H7 (cell line): Measurements from ENCODE around the gene FNDC3A. TPM values are rescaled to one million over a fixed set of nuclear protein-coding genes. Genes with fewer than 3 reads are reported as not detected.
"Not testable (repeated sequence)": the region's sequence is repeated elsewhere in the genome, so short reads cannot be mapped to it uniquely, and the experiment has no call there.

Source experiments
- DNase-seq: peaks from one replicate; pipeline ENCODE4 v3.0.0; 2012
- H3K27me3 ChIP-seq: 2 replicates; pipeline ENCODE4 v1.6.0; 2011; ENCODE audit warnings: mild to moderate bottlenecking, low read length; ENCODE audit not compliant: control insufficient read depth, insufficient read depth
- H3K36me3 ChIP-seq: replicated peaks from 2 replicates; pipeline ENCODE4 v1.5.1; 2011; ENCODE audit warnings: low read length; ENCODE audit not compliant: control insufficient read depth, insufficient read depth
- H3K4me3 ChIP-seq: 2 replicates; pipeline ENCODE4 v1.5.1; 2011; ENCODE audit warnings: low read depth, mild to moderate bottlenecking, control low read depth, low read length, moderate library complexity; ENCODE audit not compliant: insufficient read depth
- total RNA-seq: library from RNA; depleted of rRNA; stranded (reverse); fragments of >200 nt; shearing (Covaris generic); gene quantifications from 2 replicates; pipeline ENCODE4 v1.2.3, GENCODE V29; 2014

The FNDC3A gene
- total RNA-seq, 1 experiment from 2014 or later, result 22.8 TPM

DNA sequence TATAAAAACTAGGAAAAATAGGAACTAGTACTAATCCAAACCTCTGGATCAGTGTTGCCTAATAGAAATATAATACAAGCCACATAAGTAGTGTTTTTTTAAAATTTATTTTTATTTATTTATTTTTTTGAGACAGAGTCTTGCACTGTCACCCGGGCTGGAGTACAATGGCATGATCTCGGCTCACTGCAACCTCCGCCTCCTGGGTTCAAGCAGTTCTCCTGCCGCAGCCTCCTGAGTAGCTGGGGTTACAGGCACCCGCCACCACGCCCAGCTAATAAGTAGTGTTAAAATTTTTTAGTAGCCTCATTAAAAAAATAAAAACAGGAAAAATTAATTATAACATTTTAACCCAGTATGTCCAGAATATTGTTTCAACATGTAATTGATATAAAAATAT is 94.3 kb downstream of the FNDC3A start:
- not testable (repeated sequence) for H3K36me3 ChIP-seq, DNase-seq, H3K27me3 ChIP-seq, H3K4me3 ChIP-seq

DNA sequence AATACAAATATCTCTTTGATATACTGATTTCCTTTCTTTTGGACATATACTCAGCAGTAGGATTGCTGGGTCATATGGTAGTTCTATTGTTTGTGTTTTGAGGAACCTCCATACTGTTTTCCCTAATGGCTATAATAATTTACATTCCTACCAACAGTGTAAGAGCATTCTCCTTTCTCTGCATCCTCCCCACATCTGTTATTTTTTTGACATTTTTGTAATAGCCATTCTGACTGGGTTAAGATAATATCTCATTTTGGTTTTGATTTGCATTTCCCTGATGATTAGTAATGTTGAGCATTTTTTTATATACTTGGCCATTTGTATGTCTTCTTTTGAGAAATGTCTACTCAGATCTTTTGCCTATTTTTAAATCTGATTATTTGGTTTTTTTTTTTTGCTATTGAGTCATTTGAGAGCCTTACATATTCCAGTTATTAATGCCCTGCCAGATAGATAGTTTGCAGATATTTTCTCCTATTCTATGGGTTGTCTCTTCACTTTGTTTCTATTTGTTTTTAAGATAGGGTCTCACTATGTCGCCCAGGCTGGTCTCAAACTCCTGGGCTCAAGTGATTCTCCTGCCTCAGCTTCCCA is 95.7 kb downstream of the FNDC3A start:
- Histone ChIP-seq H3K36me3 (no peaks in the 10 kb centered on the region), H3K27me3 (no peaks in the 10 kb centered on the region), H3K4me3 (no peak overlapping the region)
- no peak for DNase-seq

DNA sequence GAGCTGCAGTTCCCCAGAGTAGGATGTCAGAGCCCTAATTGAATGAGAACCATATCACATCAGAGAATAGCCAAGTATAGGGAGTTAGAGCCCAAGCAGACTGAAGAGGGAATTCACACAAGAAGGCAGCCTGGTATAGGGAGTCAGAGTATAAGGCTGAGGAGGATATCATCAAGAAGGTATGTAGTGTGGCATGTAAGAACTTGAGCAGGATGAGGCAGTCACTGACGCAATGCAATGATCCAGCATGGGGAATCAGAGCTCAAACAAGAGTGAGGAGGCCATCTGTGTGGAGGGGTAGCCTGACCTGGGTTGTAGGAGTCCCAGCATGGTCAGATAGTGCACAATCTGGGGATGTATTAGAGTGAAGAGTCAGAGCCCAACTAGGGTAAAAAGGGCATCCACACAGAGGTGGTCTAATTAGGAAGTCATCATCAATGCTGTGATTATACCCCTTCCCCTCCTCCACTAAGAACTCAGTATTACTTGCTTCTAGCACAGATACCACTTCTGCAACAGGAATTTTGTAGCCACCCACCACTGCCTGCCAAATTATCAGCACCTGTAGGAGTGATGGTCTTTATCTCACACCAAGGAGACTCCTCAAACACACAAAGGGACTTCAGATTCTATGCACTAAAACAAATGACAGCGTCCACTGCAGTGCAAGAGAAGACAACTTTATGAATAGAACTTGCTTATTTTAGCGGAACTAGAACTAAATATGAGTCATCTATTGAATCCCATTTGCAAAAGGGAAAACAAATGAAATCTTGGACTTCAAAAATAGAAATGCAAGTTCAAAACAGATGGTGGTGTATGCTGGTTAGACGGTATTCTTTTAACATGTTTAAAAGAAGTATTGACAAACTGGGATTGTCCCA is 107.2 kb downstream of the FNDC3A start:
- H3K27me3 ChIP-seq, result no peaks in the 10 kb centered on the region
- H3K36me3 ChIP-seq, result no peaks in the 10 kb centered on the region
- no peak overlapping the region for H3K4me3 ChIP-seq
- no peak for DNase-seq

- DNase-seq, result no peak
- Histone ChIP-seq H3K36me3 (no peaks in the 10 kb centered on the region), H3K27me3 (no peaks in the 10 kb centered on the region), H3K4me3 (no peak overlapping the region)
These were observed 109.2 kb downstream of the FNDC3A start for GRCh38 chr13:49084961-49085360.

GRCh38 chr13:49086722-49087121 is 111.0 kb downstream of the FNDC3A start:
- no peak overlapping the region for H3K4me3 ChIP-seq
- DNase-seq, result no peak

GRCh38 chr13:49093376-49093775 is 117.7 kb downstream of the FNDC3A start:
- DNase-seq, result no peak
- Histone ChIP-seq H3K27me3 (no peaks in the 10 kb centered on the region), H3K4me3 (no peak overlapping the region), H3K36me3 (no peaks in the 10 kb centered on the region)

More at GRCh38 chr13:49086722-49087121, 111.0 kb downstream of the FNDC3A start:
- H3K27me3 ChIP-seq, result no peaks in the 10 kb centered on the region
- no peaks in the 10 kb centered on the region for H3K36me3 ChIP-seq

DNA sequence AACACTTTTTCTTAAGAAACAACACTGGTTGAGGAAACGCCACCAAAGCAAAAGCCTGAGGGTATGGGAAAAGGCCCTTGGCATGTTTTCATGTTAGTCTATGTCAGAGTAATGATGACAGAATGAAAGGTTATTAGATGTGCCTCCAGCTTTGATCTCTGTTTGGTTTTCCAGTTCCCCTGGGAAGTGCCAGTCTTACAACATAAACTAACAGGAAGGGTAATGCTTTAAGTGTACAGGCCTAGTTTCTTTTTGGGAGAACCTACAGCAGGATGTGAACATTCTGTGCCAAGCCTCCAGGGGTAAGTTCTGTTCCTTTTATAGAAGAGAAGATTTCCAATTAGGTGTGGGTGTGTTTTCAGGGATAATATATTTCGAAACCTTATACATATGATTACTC is 121.7 kb downstream of the FNDC3A start:
- Histone ChIP-seq H3K36me3 (no peaks in the 10 kb centered on the region), H3K4me3 (no peak overlapping the region), H3K27me3 (no peaks in the 10 kb centered on the region)
- no peak for DNase-seq

DNA sequence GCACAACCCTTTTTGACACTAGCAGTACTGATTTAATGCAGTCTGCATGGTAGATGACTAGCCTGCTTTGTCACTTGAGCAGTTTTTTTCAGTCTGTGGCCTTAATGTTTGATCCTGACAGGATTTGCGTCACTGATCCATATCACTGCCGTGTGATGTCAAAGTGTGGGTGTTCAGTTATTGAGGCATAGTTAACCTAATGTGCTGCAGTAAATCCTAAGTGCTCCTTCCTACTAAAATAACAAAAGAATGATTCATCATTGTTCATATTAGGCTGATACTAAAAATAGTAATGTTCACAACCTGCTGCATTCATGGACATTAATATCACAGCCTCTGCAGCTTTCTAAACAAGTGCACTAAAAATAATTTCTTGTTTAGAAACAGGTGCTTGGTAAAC is 122.5 kb downstream of the FNDC3A start:
- no peak for DNase-seq

DNA sequence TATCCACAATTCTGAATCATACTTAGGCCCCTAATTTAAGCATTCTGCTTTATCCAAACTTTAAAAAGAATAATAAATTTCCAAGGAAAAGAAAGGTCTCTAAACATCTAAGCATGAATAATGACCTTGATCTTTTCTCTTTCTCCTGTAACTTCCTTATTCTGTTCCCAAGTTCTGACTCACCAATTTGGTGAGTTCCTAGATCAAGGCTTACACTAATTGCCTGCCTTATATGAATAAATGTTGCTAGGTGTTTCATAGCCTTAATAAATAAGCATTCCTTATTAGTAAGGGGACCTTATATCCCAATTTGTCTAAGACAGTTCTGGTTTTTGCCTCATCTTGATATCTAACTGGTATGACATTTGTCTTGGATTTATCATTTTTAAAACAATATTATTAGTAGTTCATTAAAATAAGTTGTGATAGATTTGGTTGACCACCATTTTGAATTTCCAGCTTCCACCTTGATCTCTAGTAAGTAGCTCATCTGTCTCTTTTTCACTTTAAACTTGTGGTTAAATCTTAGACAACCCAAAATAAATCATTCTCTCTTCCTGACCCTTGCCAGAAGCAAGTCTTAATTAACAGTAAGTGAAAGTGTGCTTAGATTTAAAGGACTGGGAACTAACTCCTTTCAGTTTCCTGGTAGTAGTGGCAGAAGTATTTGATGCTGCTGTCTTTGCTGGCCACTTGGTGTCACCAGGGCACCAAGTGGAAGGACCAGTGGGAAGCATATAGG is 123.2 kb downstream of the FNDC3A start:
- Histone ChIP-seq H3K27me3 (no peaks in the 10 kb centered on the region), H3K4me3 (no peak overlapping the region), H3K36me3 (no peaks in the 10 kb centered on the region)
- no peak for DNase-seq

More for the DNA sequence above, 122.5 kb downstream of the FNDC3A start:
- Histone ChIP-seq H3K4me3 (no peak overlapping the region), H3K36me3 (no peaks in the 10 kb centered on the region), H3K27me3 (no peaks in the 10 kb centered on the region)

DNA sequence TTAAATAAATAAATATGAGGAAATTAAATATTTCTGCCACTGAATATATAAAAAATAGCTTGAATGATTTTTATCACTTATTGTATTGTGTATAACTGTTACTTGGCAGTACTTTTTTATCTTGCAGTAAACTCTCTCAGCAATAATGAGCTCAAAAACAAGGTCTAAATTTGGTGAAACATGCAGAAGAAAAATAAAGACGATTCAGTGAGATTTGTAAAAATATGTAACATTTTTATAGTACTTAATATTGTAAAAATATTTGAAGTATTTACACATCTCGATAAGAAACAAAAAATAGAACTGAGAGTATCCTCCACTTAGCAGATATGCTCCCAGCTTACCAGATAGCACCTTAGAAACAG is 123.8 kb downstream of the FNDC3A start:
- Histone ChIP-seq H3K36me3 (no peaks in the 10 kb centered on the region), H3K27me3 (no peaks in the 10 kb centered on the region), H3K4me3 (no peak overlapping the region)
- DNase-seq, result no peak

- H3K27me3 ChIP-seq, result no peaks in the 10 kb centered on the region
- H3K36me3 ChIP-seq, result no peaks in the 10 kb centered on the region
- no peak overlapping the region for H3K4me3 ChIP-seq
- DNase-seq, result no peak
These were observed 125.2 kb downstream of the FNDC3A start for GRCh38 chr13:49100637-49101570.

DNA sequence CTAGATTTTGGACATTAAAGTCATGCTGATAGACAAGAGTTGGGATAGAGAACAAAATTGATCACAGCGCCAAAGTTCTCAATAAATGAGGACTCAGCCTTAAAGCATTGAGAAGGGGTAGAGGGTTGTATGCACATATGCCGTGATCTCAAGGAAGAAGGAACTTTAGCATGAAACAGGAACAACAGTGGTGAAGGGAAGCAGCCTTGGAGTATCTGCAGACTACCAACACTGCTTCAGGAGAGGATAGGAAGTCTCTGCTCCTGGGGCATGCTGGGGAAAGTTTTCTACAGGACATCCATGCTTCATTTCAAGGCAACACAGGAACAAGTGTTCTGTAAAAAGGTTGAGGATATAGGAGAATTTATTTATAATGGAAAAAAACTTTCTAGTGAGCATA is 132.5 kb downstream of the FNDC3A start:
- H3K27me3 ChIP-seq, result no peaks in the 10 kb centered on the region
- no peak for DNase-seq
- H3K4me3 ChIP-seq, result no peak overlapping the region
- no peaks in the 10 kb centered on the region for H3K36me3 ChIP-seq

GRCh38 chr13:49110122-49110912 is 134.6 kb downstream of the FNDC3A start:
- Histone ChIP-seq H3K27me3 (no peaks in the 10 kb centered on the region), H3K36me3 (no peaks in the 10 kb centered on the region), H3K4me3 (peak overlapping the region; percentile 42)
- peak; percentile 54 for DNase-seq

- Histone ChIP-seq H3K4me3 (peak overlapping the region; percentile 42), H3K27me3 (no peaks in the 10 kb centered on the region), H3K36me3 (no peaks in the 10 kb centered on the region)
- no peak for DNase-seq
These were observed 135.1 kb downstream of the FNDC3A start for GRCh38 chr13:49110913-49111170.
